ENCODE measurements around the gene ADK. TPM values are rescaled to one million over a fixed set of nuclear protein-coding genes. Genes with fewer than 3 reads are reported as not detected.

ADK gene
- total RNA-seq, 4 donors from 2014 or later, result 62.1 to 84.7 (median 74.4) TPM

DNA sequence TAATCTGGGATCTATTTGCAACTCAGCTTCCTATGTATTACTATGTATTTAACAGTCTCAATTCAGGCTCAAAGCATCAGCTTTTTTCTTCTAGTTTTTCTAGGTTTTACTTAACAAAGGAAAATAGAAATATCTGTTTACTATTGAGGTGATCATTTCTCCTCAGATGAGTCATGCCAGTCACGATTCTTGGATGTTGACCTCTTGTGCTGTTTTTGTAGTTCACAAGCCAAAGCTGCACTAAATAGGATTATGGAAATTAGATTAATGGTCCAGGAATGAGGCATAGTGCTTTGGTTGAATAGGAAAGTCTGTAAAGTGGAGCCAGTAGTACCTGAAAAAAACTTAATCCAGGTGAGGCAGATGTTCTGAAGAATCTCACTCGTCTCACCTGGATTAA, 477.1 kb downstream of the ADK start:
- no peaks in the 10 kb centered on the region for H3K4me1 ChIP-seq
- no peak overlapping the region for H3K27ac ChIP-seq
- TF ChIP-seq POLR2A (IDR thresholded peaks at IDR 0.05), result no peak
- TF ChIP-seq, protein P1, sequence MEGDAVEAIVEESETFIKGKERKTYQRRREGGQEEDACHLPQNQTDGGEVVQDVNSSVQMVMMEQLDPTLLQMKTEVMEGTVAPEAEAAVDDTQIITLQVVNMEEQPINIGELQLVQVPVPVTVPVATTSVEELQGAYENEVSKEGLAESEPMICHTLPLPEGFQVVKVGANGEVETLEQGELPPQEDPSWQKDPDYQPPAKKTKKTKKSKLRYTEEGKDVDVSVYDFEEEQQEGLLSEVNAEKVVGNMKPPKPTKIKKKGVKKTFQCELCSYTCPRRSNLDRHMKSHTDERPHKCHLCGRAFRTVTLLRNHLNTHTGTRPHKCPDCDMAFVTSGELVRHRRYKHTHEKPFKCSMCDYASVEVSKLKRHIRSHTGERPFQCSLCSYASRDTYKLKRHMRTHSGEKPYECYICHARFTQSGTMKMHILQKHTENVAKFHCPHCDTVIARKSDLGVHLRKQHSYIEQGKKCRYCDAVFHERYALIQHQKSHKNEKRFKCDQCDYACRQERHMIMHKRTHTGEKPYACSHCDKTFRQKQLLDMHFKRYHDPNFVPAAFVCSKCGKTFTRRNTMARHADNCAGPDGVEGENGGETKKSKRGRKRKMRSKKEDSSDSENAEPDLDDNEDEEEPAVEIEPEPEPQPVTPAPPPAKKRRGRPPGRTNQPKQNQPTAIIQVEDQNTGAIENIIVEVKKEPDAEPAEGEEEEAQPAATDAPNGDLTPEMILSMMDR (IDR thresholded peaks at IDR 0.05), result no peak
- no peak for DNase-seq
- 80 to 84% methylated on average over 2 of the region's 2 CpGs for WGBS, 2 donors
- intact Hi-C loops (cut with DNase I), result no loop called here
- no peaks in the 10 kb centered on the region for H3K9me3 ChIP-seq
- no peak overlapping the region for H3K4me3 ChIP-seq (replicated peaks in 1 of 3)
- H3K27me3 ChIP-seq, result no peaks in the 10 kb centered on the region
- no peaks in the 10 kb centered on the region for H3K36me3 ChIP-seq

DNA sequence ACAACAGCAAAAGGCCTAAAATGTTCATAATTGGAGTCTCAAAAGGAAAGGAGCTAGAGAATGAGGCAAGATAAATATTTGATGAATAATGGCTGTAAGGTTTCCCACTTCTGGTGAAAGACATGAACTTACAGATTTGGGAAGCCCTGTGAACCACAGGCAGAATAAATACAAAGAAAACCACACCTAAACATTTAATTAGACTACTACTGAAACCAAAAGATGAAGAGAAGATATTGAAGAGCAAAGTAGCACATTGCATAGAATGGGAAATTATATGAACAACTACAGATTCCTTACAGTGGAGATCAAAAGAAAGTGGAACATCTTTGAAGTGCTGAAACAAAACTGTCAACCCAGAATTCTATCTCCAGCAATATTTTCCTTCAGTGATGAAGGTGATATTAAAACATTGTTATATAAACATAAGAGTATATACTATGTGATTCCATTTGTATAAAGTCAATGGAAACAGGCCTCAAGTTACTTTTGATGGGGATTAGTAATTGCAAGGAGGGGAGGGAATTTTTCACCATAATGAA, 484.0 kb downstream of the ADK start:
- Histone ChIP-seq H3K27me3 (no peaks in the 10 kb centered on the region), H3K9me3 (no peaks in the 10 kb centered on the region), H3K4me1 (peaks cover 2 to 4% of the 10 kb centered on the region in 2 donors), H3K4me3 (replicated peaks in 1 of 3) (no peak overlapping the region), H3K36me3 (no peaks in the 10 kb centered on the region), H3K27ac (no peak overlapping the region)
- intact Hi-C loops (cut with DNase I), result no loop called here
- TF ChIP-seq, protein P1 (IDR thresholded peaks at IDR 0.05), result no peak
- TF ChIP-seq POLR2A (IDR thresholded peaks at IDR 0.05), result no peak
- no peak for DNase-seq

DNA sequence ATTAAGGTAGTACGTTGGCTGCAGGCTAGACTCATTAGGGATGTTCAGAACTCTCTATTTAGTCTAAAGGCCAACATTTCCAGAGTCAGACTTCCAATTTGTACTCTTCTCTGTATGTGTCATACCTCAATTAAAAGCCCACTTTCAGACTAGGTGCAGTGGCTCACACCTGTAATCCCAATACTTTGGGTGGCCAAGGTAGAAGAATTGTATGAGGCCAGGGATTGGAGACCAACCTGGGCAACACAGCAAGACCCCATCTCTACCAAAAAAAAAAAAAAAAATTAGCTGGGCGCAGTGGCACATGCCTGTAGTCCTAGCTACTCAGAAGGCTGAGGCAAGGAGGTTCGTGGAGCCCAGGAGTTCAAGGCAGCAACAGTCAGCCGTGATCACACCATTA, 484.6 kb downstream of the ADK start:
- Histone ChIP-seq H3K27me3 (no peaks in the 10 kb centered on the region), H3K4me3 (replicated peaks in 1 of 3) (no peak overlapping the region), H3K9me3 (no peaks in the 10 kb centered on the region), H3K4me1 (peaks cover 7 to 10% of the 10 kb centered on the region in 2 donors), H3K27ac (no peak overlapping the region), H3K36me3 (no peaks in the 10 kb centered on the region)
- no peak for TF ChIP-seq POLR2A (IDR thresholded peaks at IDR 0.05)
- TF ChIP-seq, protein P1 (IDR thresholded peaks at IDR 0.05), result no peak
- WGBS, 2 donors, result 96 to 99% methylated on average over 4 of the region's 4 CpGs
- intact Hi-C loops (cut with DNase I), result no loop called here
- no peak for DNase-seq

DNA sequence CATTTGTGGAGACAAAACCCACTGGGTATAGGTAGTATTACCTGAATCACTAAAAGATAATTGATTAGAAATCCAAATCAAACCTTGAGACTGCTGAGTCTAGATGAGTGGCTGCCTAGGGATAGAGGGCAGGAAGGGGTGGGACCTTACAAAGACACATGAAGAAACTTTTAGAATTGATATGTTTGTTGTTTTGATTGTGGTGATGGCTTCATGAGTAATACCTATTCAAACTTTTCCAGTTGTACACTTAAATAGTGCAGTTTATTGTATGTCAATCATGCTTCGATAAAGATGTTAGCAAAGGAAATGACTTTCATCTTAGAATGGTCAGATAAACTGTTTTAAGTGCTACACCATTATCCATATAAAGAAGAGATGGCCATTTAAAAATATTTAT, 486.7 kb downstream of the ADK start:
- WGBS, 2 donors, result 96 to 100% methylated on average over 1 of the region's 1 CpG
- H3K27ac ChIP-seq, result no peak overlapping the region

DNA sequence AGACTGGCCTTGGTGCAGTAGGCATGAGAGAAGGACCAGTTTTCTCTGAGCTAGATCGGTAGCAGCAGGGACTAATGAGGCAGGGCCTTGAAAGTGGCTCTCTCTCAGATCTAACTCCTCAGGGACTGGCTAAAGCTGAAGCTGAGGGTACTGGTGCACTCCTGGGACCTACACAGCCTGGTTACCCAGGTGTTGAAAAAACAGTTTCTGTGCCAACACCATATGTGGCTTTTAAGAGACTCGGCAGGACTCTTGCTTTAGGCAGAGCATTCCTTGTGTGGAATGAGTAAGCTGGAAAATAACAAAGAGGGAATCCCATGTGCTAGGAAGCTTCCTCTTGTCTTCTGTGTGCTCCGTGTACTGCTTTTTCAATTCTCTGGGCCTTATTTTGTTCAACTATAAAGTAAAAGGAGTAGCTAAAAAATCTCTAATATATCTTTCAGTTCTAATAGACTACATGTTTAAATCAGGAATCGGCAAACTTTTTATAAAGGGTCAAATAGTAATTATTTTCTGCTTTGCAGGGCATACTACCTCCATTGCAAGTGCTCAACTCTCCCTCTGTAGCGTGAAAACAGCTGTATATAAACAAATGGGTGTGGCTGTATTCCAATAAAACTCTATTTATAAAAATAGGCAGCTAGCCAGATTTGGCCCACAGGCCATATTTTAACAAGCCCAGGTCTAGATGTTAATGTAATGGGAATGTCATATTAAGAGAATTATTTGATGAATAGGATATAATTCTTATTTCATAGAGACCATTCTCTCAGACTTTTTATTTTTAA, 489.3 kb downstream of the ADK start:
- no peaks in the 10 kb centered on the region for H3K27me3 ChIP-seq
- peaks cover 7 to 10% of the 10 kb centered on the region in 2 donors for H3K4me1 ChIP-seq
- TF ChIP-seq POLR2A (IDR thresholded peaks at IDR 0.05), result no peak
- TF ChIP-seq, protein P1 (IDR thresholded peaks at IDR 0.05), result no peak
- H3K36me3 ChIP-seq, result no peaks in the 10 kb centered on the region
- no peak overlapping the region for H3K4me3 ChIP-seq (replicated peaks in 1 of 3)
- H3K9me3 ChIP-seq, result no peaks in the 10 kb centered on the region
- intact Hi-C loops (cut with DNase I), result no loop called here
- H3K27ac ChIP-seq, result no peak overlapping the region
- DNase-seq, result no peak
- 57 to 65% methylated on average over 5 of the region's 5 CpGs for WGBS, 2 donors

More for the DNA sequence above, 486.7 kb downstream of the ADK start:
- no peak for TF ChIP-seq POLR2A (IDR thresholded peaks at IDR 0.05)
- TF ChIP-seq, protein P1 (IDR thresholded peaks at IDR 0.05), result no peak
- no peak overlapping the region for H3K4me3 ChIP-seq (replicated peaks in 1 of 3)
- no peaks in the 10 kb centered on the region for H3K9me3 ChIP-seq
- no peaks in the 10 kb centered on the region for H3K36me3 ChIP-seq
- no peak for DNase-seq
- H3K4me1 ChIP-seq, result peaks cover 7 to 10% of the 10 kb centered on the region in 2 donors
- intact Hi-C loops (cut with DNase I), result no loop called here
- no peaks in the 10 kb centered on the region for H3K27me3 ChIP-seq

All from thyroid gland (tissue), 4 donors.